SK-N-SH (cell line): ENCODE data around the gene TBL1Y. TPM values are rescaled to one million over a fixed set of nuclear protein-coding genes. Genes with fewer than 3 reads are reported as not detected.

Experiments
- CTCF ChIA-PET: fragments of 300-600, 350-600 bp; formaldehyde crosslinking; extraction: SDS; loops from one replicate; lab custom pipeline; 2021; lab: Yijun Ruan, JAX
- POLR2A ChIA-PET: fragments of 350-600 bp; sonication (Branson Sonifier 250); formaldehyde crosslinking; extraction: SDS; loops from one replicate; lab custom pipeline; 2020; ENCODE audit warnings: antibody characterized with exemption, inconsistent platforms; lab: Yijun Ruan, JAX
- DNase-seq: peaks from one replicate; pipeline ENCODE4 v3.0.0; 2012
- H2AFZ ChIP-seq: fragments of 200-600 bp; sonication (generic); 2 replicates; pipeline ENCODE4 v1.8.1; 2016; ENCODE audit warnings: antibody characterized with exemption, mild to moderate bottlenecking, low read depth
- H3F3A ChIP-seq: fragments of 200-600 bp; sonication (generic); replicated peaks from 2 replicates; pipeline ENCODE3; 2016; ENCODE audit warnings: antibody characterized with exemption, mild to moderate bottlenecking; ENCODE audit not compliant: insufficient read depth
- H3K27ac ChIP-seq, 2 experiments: fragments of 200-500 bp in 1 of 2; fragments of 200-600 bp in 1 of 2; sonication (Bioruptor generic) in 1 of 2; sonication (generic), shearing (Covaris generic) in 1 of 2; 2 replicates each; pipeline versions ENCODE4 v1.5.1 to v1.6.1; 2014 to 2016; ENCODE audit warnings: low read depth in 2 of 2, inconsistent platforms in 1 of 2, low read length in 1 of 2, mild to moderate bottlenecking in 1 of 2, mixed read lengths in 1 of 2
- H3K27me3 ChIP-seq: fragments of 200-600 bp; sonication (generic), shearing (Covaris generic); 2 replicates; pipeline ENCODE4 v1.6.1; 2016; ENCODE audit warnings: mixed run types; ENCODE audit not compliant: insufficient read depth
- H3K36me3 ChIP-seq, 2 experiments: fragments of 200-500 bp in 1 of 2; fragments of 200-600 bp in 1 of 2; sonication (Bioruptor generic) in 1 of 2; sonication (generic) in 1 of 2; replicated peaks in 1 of 2; 2 replicates each; pipeline versions ENCODE3 to v1.5.1; 2014 to 2016; ENCODE audit warnings: low read length in 1 of 2, mild to moderate bottlenecking in 1 of 2; ENCODE audit not compliant: insufficient read depth in 2 of 2, control insufficient read depth in 1 of 2
- H3K4me1 ChIP-seq, 2 experiments: fragments of 200-500 bp in 1 of 2; fragments of 200-600 bp in 1 of 2; sonication (Bioruptor generic) in 1 of 2; sonication (generic), shearing (Covaris generic) in 1 of 2; 2 replicates each; pipeline versions ENCODE4 v1.5.1 to v1.6.1; 2014 to 2016; ENCODE audit warnings: low read depth in 1 of 2, low read length in 1 of 2, mixed run types in 1 of 2; ENCODE audit not compliant: insufficient read depth in 2 of 2, control insufficient read depth in 1 of 2
- H3K4me2 ChIP-seq: fragments of 200-600 bp; sonication (generic), shearing (Covaris generic); 2 replicates; pipeline ENCODE4 v1.6.1; 2017; ENCODE audit warnings: mixed run types
- H3K4me3 ChIP-seq, 2 experiments: fragments of 200-500 bp in 1 of 2; fragments of 200-600 bp in 1 of 2; sonication (Bioruptor generic) in 1 of 2; sonication (generic), shearing (Covaris generic) in 1 of 2; 2 replicates each; pipeline versions ENCODE4 v1.5.1 to v1.8.1; 2014 to 2016; ENCODE audit warnings: low read depth in 2 of 2, inconsistent platforms in 1 of 2, low read length in 1 of 2, mild to moderate bottlenecking in 1 of 2, mixed read lengths in 1 of 2, moderate library complexity in 1 of 2
- H3K79me2 ChIP-seq: fragments of 200-600 bp; sonication (generic); 2 replicates; pipeline ENCODE4 v1.8.1; 2017; ENCODE audit warnings: mild to moderate bottlenecking; ENCODE audit not compliant: insufficient read depth
- H3K9ac ChIP-seq: fragments of 200-600 bp; sonication (generic); 2 replicates; pipeline ENCODE4 v1.6.1; 2017; ENCODE audit warnings: mixed run types
- H3K9me2 ChIP-seq: fragments of 200-600 bp; sonication (generic); 2 replicates; pipeline ENCODE4 v1.6.1; 2017; ENCODE audit warnings: mixed run types
- H3K9me3 ChIP-seq: fragments of 200-600 bp; sonication (generic); 2 replicates; pipeline ENCODE4 v1.6.1; 2017; ENCODE audit warnings: mixed run types, mild to moderate bottlenecking, moderate library complexity
- H4K20me1 ChIP-seq: fragments of 200-600 bp; sonication (generic); 2 replicates; pipeline ENCODE4 v1.6.1; 2017; ENCODE audit warnings: mild to moderate bottlenecking, mixed run types; ENCODE audit not compliant: insufficient read depth
- CTCF ChIP-seq: fragments of 200-600 bp; sonication (generic); IDR thresholded peaks from 2 replicates; pipeline ENCODE4 v1.6.1; 2017; ENCODE audit warnings: antibody characterized with exemption, mild to moderate bottlenecking, moderate library complexity
- FOXJ3 ChIP-seq: sonication (generic); formaldehyde crosslinking; IDR thresholded peaks from 2 replicates; pipeline ENCODE4 v1.5.1; 2020; ENCODE audit warnings: mild to moderate bottlenecking, missing genetic modification reagents
- FOXM1 ChIP-seq: IDR thresholded peaks from 2 replicates; pipeline ENCODE4 v1.4.0; 2012; ENCODE audit warnings: low read depth, mild to moderate bottlenecking
- GABPA ChIP-seq: IDR thresholded peaks from 2 replicates; pipeline ENCODE4 v1.4.0; 2012; ENCODE audit warnings: low read depth, mild to moderate bottlenecking
- IRF3 ChIP-seq: fragments of 150-350 bp; IDR thresholded peaks from 2 replicates; pipeline ENCODE4 v1.6.1; 2016; ENCODE audit warnings: mild to moderate bottlenecking, low read depth, low read length
- MXI1 ChIP-seq: IDR thresholded peaks from 2 replicates; pipeline ENCODE4 v1.6.1; 2012; ENCODE audit warnings: mild to moderate bottlenecking, low read depth, low read length, improper control_type of control experiment
- NRF1 ChIP-seq: IDR thresholded peaks from 2 replicates; pipeline ENCODE4 v1.6.1; 2012; ENCODE audit warnings: low read depth, mild to moderate bottlenecking, low read length
- RCOR1 ChIP-seq: fragments of 150-350 bp; IDR thresholded peaks from 2 replicates; pipeline ENCODE4 v1.6.1; 2017; ENCODE audit warnings: antibody characterized with exemption, low read length
- RFX5 ChIP-seq: IDR thresholded peaks from 2 replicates; pipeline ENCODE4 v1.6.1; 2012; ENCODE audit warnings: mild to moderate bottlenecking, improper control_type of control experiment, low read length
- SIN3A ChIP-seq: IDR thresholded peaks from 2 replicates; pipeline ENCODE4 v1.6.1; 2012; ENCODE audit warnings: low read depth, mild to moderate bottlenecking, low read length, moderate library complexity, borderline replicate concordance
- SMC3 ChIP-seq: IDR thresholded peaks from 2 replicates; pipeline ENCODE4 v1.6.1; 2012; ENCODE audit warnings: low read depth, low read length, improper control_type of control experiment
- TAF1 ChIP-seq: IDR thresholded peaks from 2 replicates; pipeline ENCODE4 v1.6.1; 2012; ENCODE audit warnings: low read depth, mild to moderate bottlenecking, low read length, moderate library complexity, borderline replicate concordance
- TCF12 ChIP-seq: IDR thresholded peaks from 2 replicates; pipeline ENCODE4 v1.4.0; 2012
- TEAD4 ChIP-seq: IDR thresholded peaks from 2 replicates; pipeline ENCODE4 v1.4.0; 2012; ENCODE audit warnings: mild to moderate bottlenecking, borderline replicate concordance; ENCODE audit not compliant: insufficient read depth
- USF2 ChIP-seq: fragments of 150-350 bp; IDR thresholded peaks from 2 replicates; pipeline ENCODE4 v1.6.1; 2017; ENCODE audit warnings: antibody characterized with exemption, low read length, low read depth, borderline replicate concordance
- WGBS: methylation state at CpG from one replicate; pipeline ENCODE4 v1.1.6; 2017; ENCODE audit warnings: low lambda C conversion rate; 5-methylcytosine and 5-hydroxymethylcytosine counted together
- polyA plus RNA-seq, 3 experiments: library from polyadenylated mRNA; depleted of rRNA; stranded (reverse); fragments of >200 nt; gene quantifications; 2 replicates each; pipeline ENCODE4 v1.2.3, GENCODE V29; 2012

Gene TBL1Y
- polyA plus RNA-seq, 1 of the 3 experiments (the other 2 are of a cell fraction), result not detected

GRCh38 chrY:7017244-7018080, 107.0 kb downstream of the TBL1Y start:
- ChIA-PET POLR2A (no interaction called here), CTCF (no interaction called here)
- Histone ChIP-seq H3K9me3 (no peaks in the 10 kb centered on the region), H3K36me3 (no peaks in the 10 kb centered on the region), H3K9ac (no peak overlapping the region), H2AFZ (no peak overlapping the region), H3K4me3 (no peak overlapping the region), H4K20me1 (no peaks in the 10 kb centered on the region), H3K79me2 (no peaks in the 10 kb centered on the region), H3K4me2 (no peak overlapping the region), H3K4me1 (no peaks in the 10 kb centered on the region), H3F3A (no peaks in the 10 kb centered on the region), H3K27me3 (no peaks in the 10 kb centered on the region), H3K9me2 (no peaks in the 10 kb centered on the region), H3K27ac (no peak overlapping the region)
- TF ChIP-seq FOXJ3 (CRISPR knock-in tag), result no peak
- TF ChIP-seq RCOR1, result no peak
- no peak for TF ChIP-seq TEAD4
- no peak for TF ChIP-seq TAF1
- TF ChIP-seq MXI1, result no peak
- no peak for TF ChIP-seq TCF12
- TF ChIP-seq SIN3A, result no peak
- TF ChIP-seq FOXM1, result no peak
- TF ChIP-seq IRF3, result no peak
- 0% methylated on average over 2 of the region's 6 CpGs for WGBS
- DNase-seq, result no peak

GRCh38 chrY:7039037-7039436, 128.5 kb downstream of the TBL1Y start:
- no peaks in the 10 kb centered on the region for H3K79me2 ChIP-seq
- H3K4me2 ChIP-seq, result no peak overlapping the region
- POLR2A ChIA-PET, result no interaction called here
- H3K27ac ChIP-seq, result no peak overlapping the region
- H3F3A ChIP-seq, result no peaks in the 10 kb centered on the region
- no peaks in the 10 kb centered on the region for H3K4me1 ChIP-seq
- H2AFZ ChIP-seq, result no peak overlapping the region
- no peaks in the 10 kb centered on the region for H3K36me3 ChIP-seq
- no peaks in the 10 kb centered on the region for H3K27me3 ChIP-seq
- no peak overlapping the region for H3K4me3 ChIP-seq
- no peak overlapping the region for H3K9ac ChIP-seq
- H4K20me1 ChIP-seq, result no peaks in the 10 kb centered on the region
- no peaks in the 10 kb centered on the region for H3K9me3 ChIP-seq
- no peak for DNase-seq
- no peak for TF ChIP-seq CTCF
- TF ChIP-seq NRF1, result no peak
- TF ChIP-seq SMC3, result no peak
- TF ChIP-seq USF2, result no peak
- TF ChIP-seq GABPA, result no peak
- TF ChIP-seq RFX5, result no peak
- no peak for TF ChIP-seq RCOR1
- TF ChIP-seq, all 33 proteins: peak for 0
- H3K9me2 ChIP-seq, result no peaks in the 10 kb centered on the region
- CTCF ChIA-PET, result no interaction called here
